Fibroblast of lung (primary cell): Measurements from ENCODE around the gene TBXAS1. TPM values are rescaled to one million over a fixed set of nuclear protein-coding genes. Genes with fewer than 3 reads are reported as not detected.

Experiments
- DNase-seq, 2 donors: peaks; one replicate each; pipeline versions ENCODE4 v3.0.0 to v3.0.0-alpha.2; 2010; ENCODE audit warnings: low read depth in 2 of 2
- H2AFZ ChIP-seq: 2 replicates; pipeline ENCODE4 v1.5.1; 2012; ENCODE audit warnings: low read length, control low read depth, inconsistent platforms
- H3K27ac ChIP-seq: 2 replicates; pipeline ENCODE4 v1.5.1; 2011; ENCODE audit warnings: low read length, control low read depth; ENCODE audit not compliant: insufficient read depth
- H3K27me3 ChIP-seq: 2 replicates; pipeline ENCODE4 v1.5.1; 2011; ENCODE audit warnings: mild to moderate bottlenecking, low read length; ENCODE audit not compliant: control insufficient read depth, insufficient read depth
- H3K36me3 ChIP-seq: 2 replicates; pipeline ENCODE4 v1.5.1; 2011; ENCODE audit warnings: low read length; ENCODE audit not compliant: control insufficient read depth, insufficient read depth
- H3K4me1 ChIP-seq: 2 replicates; pipeline ENCODE4 v1.5.1; 2011; ENCODE audit warnings: low read length; ENCODE audit not compliant: control insufficient read depth, insufficient read depth; ENCODE audit errors: extremely low read depth
- H3K4me2 ChIP-seq: 2 replicates; pipeline ENCODE4 v1.5.1; 2011; ENCODE audit warnings: low read length, control low read depth; ENCODE audit not compliant: insufficient read depth; ENCODE audit errors: extremely low read depth
- H3K4me3 ChIP-seq, 4 experiments: fragments of 200-600 bp in 1 of 4; sonication (generic) in 1 of 4; replicated peaks in 1 of 4; 2 replicates each; pipeline ENCODE4 v1.5.1; 2011 to 2016; ENCODE audit warnings: low read length in 4 of 4, low read depth in 3 of 4, mild to moderate bottlenecking in 3 of 4, control low read depth in 2 of 4, inconsistent platforms in 1 of 4, mixed read lengths in 1 of 4; ENCODE audit not compliant: insufficient read depth in 1 of 4; ENCODE audit errors: control extremely low read depth in 1 of 4
- H3K79me2 ChIP-seq: 2 replicates; pipeline ENCODE4 v1.5.1; 2012; ENCODE audit warnings: mild to moderate bottlenecking, low read length, inconsistent platforms; ENCODE audit not compliant: control insufficient read depth, insufficient read depth
- H3K9ac ChIP-seq: 2 replicates; pipeline ENCODE4 v1.5.1; 2011; ENCODE audit warnings: mild to moderate bottlenecking, low read length, control low read depth; ENCODE audit not compliant: insufficient read depth
- H3K9me3 ChIP-seq: 2 replicates; pipeline ENCODE4 v1.5.1; 2012; ENCODE audit warnings: low read depth, low read length; ENCODE audit not compliant: control insufficient read depth, insufficient read depth
- H4K20me1 ChIP-seq: 2 replicates; pipeline ENCODE4 v1.5.1; 2011; ENCODE audit warnings: low read length; ENCODE audit not compliant: control insufficient read depth, insufficient read depth; ENCODE audit errors: extremely low read depth
- EZH2 ChIP-seq: IDR thresholded peaks from 2 replicates; pipeline ENCODE4 v1.5.1; 2012; ENCODE audit warnings: low read length, control low read depth, mild to moderate bottlenecking; ENCODE audit errors: missing control alignments
- polyA plus RNA-seq, 2 donors: library from polyadenylated mRNA; depleted of rRNA in 1 of 2; stranded (reverse) in 1 of 2; unstranded in 1 of 2; fragments of >200 nt; gene quantifications; 2 replicates each; pipeline ENCODE4 v1.2.1, GENCODE V29; 2011 to 2012; ENCODE audit warnings: missing spikeins in 1 of 2
- total RNA-seq: library from RNA; depleted of rRNA; stranded (reverse); fragments of >200 nt; gene quantifications from 2 replicates; pipeline ENCODE4 v1.2.1, GENCODE V29; 2014
- TF ChIP-seq, protein P1 (sequence below), 2 donors: IDR thresholded peaks in 1 of 2; conservative IDR thresholded peaks in 1 of 2; 1 replicate in 1 of 2; 2 replicates in 1 of 2; pipeline ENCODE4 v1.5.1; 2011 to 2012; ENCODE audit warnings: low read length in 2 of 2, control low read depth in 1 of 2, inconsistent platforms in 1 of 2, low read depth in 1 of 2, mild to moderate bottlenecking in 1 of 2

TBXAS1 gene
- total and polyA plus RNA-seq, 2 donors (not counting 1 experiment from before 2014, with no cell fraction given): 1.5 to 2.1 TPM

DNA sequence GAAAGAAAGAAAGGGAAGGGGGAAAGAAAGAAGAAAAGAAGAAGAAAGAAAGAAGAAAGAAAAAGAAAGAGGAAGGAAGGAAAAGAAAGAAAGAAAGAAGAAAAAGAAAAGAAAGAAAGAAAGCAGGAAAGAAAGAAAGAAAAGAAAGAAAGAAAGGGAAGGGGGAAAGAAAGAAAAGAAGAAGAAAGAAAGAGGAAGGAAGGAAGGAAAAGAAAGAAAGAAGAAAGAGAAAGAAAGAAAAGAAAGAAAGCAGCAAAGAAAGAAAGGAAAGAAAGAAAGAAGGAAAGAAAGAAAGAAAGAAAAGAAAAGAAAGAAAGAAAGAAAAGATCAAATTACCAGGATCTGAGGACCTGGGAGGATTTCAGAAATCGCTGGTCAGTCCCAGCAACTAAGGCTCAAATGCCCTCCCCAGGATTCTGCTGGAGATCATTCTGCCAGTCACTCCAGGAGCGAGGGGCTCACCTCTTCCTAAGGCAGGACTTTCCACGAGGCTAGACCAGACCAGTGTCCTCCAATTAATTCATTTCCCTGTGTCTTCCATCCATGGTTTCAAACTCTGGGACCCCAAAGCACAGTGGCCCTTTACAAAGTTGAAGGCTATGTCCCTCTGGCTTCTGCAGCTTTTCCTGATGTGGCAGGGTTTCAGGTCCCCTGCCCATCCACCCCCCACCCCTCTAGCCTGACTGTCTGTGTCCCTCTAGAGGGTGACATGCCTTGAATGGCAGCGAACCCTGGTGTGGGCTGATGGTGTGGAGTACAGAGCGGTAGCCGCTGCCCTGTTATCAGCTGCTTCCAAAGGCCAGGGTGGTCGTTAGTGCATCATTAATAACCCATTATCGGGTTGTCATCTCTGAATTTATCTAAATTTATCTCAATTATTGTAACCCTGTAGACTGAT is 155.8 kb downstream of the TBXAS1 start:
- Histone ChIP-seq H3K27me3 (peaks cover 5% of the 10 kb centered on the region), H3K9me3 (no peaks in the 10 kb centered on the region), H3K4me1 (peaks cover 6% of the 10 kb centered on the region), H3K79me2 (no peaks in the 10 kb centered on the region), H3K4me3 (no peak overlapping the region), H3K36me3 (no peaks in the 10 kb centered on the region), H3K4me2 (no peak overlapping the region), H4K20me1 (no peaks in the 10 kb centered on the region), H3K9ac (no peak overlapping the region), H3K27ac (no peak overlapping the region), H2AFZ (no peak overlapping the region)
- TF ChIP-seq, protein P1, sequence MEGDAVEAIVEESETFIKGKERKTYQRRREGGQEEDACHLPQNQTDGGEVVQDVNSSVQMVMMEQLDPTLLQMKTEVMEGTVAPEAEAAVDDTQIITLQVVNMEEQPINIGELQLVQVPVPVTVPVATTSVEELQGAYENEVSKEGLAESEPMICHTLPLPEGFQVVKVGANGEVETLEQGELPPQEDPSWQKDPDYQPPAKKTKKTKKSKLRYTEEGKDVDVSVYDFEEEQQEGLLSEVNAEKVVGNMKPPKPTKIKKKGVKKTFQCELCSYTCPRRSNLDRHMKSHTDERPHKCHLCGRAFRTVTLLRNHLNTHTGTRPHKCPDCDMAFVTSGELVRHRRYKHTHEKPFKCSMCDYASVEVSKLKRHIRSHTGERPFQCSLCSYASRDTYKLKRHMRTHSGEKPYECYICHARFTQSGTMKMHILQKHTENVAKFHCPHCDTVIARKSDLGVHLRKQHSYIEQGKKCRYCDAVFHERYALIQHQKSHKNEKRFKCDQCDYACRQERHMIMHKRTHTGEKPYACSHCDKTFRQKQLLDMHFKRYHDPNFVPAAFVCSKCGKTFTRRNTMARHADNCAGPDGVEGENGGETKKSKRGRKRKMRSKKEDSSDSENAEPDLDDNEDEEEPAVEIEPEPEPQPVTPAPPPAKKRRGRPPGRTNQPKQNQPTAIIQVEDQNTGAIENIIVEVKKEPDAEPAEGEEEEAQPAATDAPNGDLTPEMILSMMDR (conservative IDR thresholded peaks at IDR 0.05 in 1 of 2, IDR thresholded peaks at IDR 0.05 in 1 of 2; ENCODE audit: low read depth in 1 of 2, low read length in 2 of 2): no peak
- TF ChIP-seq EZH2: no peak
- no peak for DNase-seq

DNA sequence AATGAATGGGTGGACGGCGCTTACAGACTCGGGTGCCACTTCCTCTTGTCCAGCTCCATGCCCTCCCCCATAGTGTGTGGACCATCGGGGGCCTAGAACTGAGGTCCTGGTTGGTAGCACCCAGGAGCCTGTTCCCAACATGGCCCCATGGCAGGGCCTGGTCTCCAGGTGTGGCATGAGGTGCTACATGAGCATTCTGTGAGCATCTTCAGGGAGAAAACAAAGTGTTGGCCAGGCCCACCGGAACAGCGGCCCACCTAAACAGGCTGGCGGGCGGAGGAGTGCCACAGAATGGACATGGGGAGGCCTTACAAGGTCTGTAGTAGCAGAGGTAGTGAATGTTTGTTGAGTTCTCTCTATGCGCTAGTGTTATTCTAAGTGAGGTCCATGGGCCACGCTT is 156.7 kb downstream of the TBXAS1 start:
- Histone ChIP-seq H4K20me1 (no peaks in the 10 kb centered on the region), H3K4me3 (no peak overlapping the region), H3K27ac (no peak overlapping the region), H3K27me3 (peaks cover 5% of the 10 kb centered on the region), H3K9ac (no peak overlapping the region), H3K9me3 (no peaks in the 10 kb centered on the region), H3K36me3 (no peaks in the 10 kb centered on the region), H3K79me2 (no peaks in the 10 kb centered on the region), H3K4me1 (no peaks in the 10 kb centered on the region), H2AFZ (no peak overlapping the region), H3K4me2 (no peak overlapping the region)
- DNase-seq: no peak
- TF ChIP-seq, protein P1 (conservative IDR thresholded peaks at IDR 0.05 in 1 of 2, IDR thresholded peaks at IDR 0.05 in 1 of 2; ENCODE audit: low read depth in 1 of 2, low read length in 2 of 2): no peak
- no peak for TF ChIP-seq EZH2

DNA sequence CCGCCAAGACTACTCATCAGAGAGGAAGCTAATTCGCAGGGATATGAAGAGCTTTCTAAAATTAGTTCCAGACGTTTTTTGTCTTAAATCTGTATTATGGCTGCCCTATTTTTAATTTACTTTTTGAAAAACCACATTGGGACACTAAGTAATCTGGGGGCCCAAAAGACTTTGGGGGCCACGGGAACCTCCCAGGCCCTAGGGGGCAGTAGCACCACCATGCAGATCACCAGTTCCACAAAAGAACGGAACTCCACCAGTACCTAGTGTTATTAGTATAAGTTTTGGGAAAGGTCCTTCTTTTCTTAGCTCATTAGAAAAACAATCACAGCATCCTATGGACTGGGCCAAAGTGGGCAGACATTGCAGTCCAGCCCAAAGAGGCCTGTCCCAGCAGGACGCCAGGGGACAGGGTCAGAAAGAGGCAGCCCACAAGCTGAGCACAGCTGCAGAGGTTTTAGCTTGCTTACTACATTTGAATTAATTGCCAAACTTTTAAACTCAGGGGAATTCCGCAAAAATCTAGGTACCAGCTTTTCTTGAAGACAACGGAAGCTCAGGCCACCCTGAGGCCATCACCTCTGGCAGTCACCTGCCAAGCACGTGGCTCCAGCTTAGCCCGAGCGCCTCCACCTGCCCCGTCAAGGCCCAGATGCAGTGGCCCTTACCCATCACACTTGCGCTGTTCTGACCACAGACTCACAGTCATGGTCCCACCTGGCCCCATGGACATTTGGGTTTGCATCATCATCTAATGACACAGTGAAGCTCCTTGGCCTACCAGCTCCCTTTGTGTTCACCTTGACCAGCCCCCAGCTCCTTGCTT is 158.8 kb downstream of the TBXAS1 start:
- Histone ChIP-seq H3K4me3 (no peak overlapping the region), H3K36me3 (no peaks in the 10 kb centered on the region), H3K9ac (no peak overlapping the region), H3K9me3 (no peaks in the 10 kb centered on the region), H3K4me1 (no peaks in the 10 kb centered on the region), H3K4me2 (no peak overlapping the region), H3K79me2 (no peaks in the 10 kb centered on the region), H3K27ac (no peak overlapping the region), H3K27me3 (peaks cover 5% of the 10 kb centered on the region), H4K20me1 (no peaks in the 10 kb centered on the region), H2AFZ (no peak overlapping the region)
- DNase-seq: no peak
- no peak for TF ChIP-seq EZH2
- TF ChIP-seq, protein P1 (conservative IDR thresholded peaks at IDR 0.05 in 1 of 2, IDR thresholded peaks at IDR 0.05 in 1 of 2; ENCODE audit: low read depth in 1 of 2, low read length in 2 of 2): no peak
